Bronchial smooth muscle cell (primary cell): ENCODE results near the gene SPIN2A. TPM values are rescaled to one million over a fixed set of nuclear protein-coding genes. Genes with fewer than 3 reads are reported as not detected.

ENCODE experiments used
- total RNA-seq: library from RNA; depleted of rRNA; stranded (reverse); fragments of >200 nt; gene quantifications from 2 replicates; pipeline ENCODE4 v1.2.1, GENCODE V29; 2014

The SPIN2A gene
- 2.4 TPM in 2 replicates for total RNA-seq

GRCh38 chrX:57137073-57137472 is at the start of gene SPIN2A:
Gene SPIN2A (minus strand): TSS chrX:57137397. CDS start chrX:57136597, 800 bp downstream.

GRCh38 chrX:57121162-57121755 is 15.9 kb downstream of the SPIN2A start, which contains the start of gene SPIN2B:
Gene SPIN2B (minus strand): TSS chrX:57121548.

Other genes with a start within 250 kb of the SPIN2A start
- gene SPIN3, start 141.9 kb downstream of the SPIN2A start, total RNA-seq, result 7.0 and 8.7 TPM in 2 replicates
- 12.6 and 15.9 TPM in 2 replicates for gene SPIN2B, start 15.8 kb downstream of the SPIN2A start, total RNA-seq
- gene FAAH2, start 149.3 kb upstream of the SPIN2A start, total RNA-seq, result 0.26 and 0.47 TPM in 2 replicates